ENCODE data around the gene MYL3.

Gene MYL3

DNA sequence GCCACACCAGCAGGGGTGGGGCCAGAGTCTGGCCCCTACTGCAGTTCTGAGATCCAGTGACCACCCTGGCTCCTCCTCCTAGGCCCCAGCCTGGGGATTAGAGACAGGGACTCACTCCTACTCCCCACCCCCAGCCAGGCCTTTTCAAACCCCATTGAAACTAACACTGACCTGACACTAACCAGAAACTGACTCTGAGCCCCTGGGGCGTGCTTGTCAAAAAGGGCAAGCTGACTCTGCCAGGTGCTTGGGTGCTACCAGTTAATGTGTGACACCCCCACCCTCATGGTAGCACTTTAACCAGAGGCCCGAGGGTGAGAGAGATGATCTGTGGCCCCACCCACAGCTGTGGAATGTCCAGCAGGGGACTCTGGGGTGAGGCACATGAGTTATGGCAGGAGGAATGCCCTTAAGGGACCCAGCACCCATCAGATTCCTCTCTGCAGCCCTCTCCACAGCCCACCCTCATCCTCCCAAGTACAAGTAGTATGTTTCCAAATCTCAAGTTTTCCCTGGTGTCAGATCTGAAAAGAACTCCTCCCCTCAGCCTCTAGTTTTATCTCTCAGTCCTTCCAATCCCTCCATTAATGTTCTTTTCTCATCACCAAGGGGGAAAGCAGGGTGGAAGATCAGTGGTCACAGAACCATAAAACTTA, 15.7 kb upstream of the MYL3 start:
- Mint-ChIP-seq H3K9me3 (no peaks in the 10 kb centered on the region), H3K4me3 (no peak overlapping the region), H3K4me1 (peaks cover 56% of the 10 kb centered on the region), H3K27ac (no peak overlapping the region), H3K27me3 (ENCODE audit: low read depth, poor library complexity) (peaks cover 30% of the 10 kb centered on the region), H3K36me3 (ENCODE audit: low read depth) (no peaks in the 10 kb centered on the region)
- TF ChIP-seq, protein P1, sequence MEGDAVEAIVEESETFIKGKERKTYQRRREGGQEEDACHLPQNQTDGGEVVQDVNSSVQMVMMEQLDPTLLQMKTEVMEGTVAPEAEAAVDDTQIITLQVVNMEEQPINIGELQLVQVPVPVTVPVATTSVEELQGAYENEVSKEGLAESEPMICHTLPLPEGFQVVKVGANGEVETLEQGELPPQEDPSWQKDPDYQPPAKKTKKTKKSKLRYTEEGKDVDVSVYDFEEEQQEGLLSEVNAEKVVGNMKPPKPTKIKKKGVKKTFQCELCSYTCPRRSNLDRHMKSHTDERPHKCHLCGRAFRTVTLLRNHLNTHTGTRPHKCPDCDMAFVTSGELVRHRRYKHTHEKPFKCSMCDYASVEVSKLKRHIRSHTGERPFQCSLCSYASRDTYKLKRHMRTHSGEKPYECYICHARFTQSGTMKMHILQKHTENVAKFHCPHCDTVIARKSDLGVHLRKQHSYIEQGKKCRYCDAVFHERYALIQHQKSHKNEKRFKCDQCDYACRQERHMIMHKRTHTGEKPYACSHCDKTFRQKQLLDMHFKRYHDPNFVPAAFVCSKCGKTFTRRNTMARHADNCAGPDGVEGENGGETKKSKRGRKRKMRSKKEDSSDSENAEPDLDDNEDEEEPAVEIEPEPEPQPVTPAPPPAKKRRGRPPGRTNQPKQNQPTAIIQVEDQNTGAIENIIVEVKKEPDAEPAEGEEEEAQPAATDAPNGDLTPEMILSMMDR (IDR thresholded peaks at IDR 0.05) = no peak
- DNase-seq = peak; percentile 35

DNA sequence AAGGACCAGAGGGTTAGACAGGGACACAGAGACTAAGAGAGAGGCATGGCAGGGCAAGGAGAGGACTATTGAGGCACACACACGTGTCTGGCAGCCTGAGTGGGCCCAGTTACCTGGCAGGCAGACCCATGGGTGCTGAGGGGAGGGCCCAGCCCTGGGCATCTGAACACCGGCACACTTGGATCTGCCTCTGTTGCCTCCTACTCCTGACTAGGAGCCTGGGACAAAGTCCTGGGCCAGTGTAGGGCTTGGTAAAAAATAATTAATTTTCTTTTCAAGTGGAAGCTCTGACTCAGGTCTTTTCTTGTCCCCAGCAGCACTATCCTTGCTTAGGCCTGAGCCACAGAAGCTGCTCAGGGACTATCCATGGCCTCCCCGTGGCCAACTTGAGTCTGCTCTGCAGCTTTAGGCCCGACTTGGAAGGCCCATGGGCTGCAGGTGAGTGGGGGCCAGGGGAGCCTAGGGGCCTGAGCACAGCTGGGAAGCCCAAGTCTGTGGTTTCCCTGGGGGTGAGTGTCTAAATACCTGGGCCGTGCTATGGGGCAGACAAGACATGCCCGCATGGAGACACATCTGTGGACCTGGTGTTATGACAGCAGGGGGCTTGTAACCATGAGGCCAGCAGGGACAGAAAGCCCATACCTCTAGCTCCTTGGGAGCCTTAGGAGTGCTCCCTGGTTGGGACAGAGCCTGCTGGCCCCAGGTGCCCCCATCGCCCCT, 14.3 kb upstream of the MYL3 start, which contains the start of gene PTH1R:
TSS of gene PTH1R (plus strand) at position 316 of the 720 bp plus-strand sequence. CDS start 5,839 bp downstream, outside the sequence.
- peak within 1 kb of the TSS; percentile 54 for H3K27ac Mint-ChIP-seq

DNA sequence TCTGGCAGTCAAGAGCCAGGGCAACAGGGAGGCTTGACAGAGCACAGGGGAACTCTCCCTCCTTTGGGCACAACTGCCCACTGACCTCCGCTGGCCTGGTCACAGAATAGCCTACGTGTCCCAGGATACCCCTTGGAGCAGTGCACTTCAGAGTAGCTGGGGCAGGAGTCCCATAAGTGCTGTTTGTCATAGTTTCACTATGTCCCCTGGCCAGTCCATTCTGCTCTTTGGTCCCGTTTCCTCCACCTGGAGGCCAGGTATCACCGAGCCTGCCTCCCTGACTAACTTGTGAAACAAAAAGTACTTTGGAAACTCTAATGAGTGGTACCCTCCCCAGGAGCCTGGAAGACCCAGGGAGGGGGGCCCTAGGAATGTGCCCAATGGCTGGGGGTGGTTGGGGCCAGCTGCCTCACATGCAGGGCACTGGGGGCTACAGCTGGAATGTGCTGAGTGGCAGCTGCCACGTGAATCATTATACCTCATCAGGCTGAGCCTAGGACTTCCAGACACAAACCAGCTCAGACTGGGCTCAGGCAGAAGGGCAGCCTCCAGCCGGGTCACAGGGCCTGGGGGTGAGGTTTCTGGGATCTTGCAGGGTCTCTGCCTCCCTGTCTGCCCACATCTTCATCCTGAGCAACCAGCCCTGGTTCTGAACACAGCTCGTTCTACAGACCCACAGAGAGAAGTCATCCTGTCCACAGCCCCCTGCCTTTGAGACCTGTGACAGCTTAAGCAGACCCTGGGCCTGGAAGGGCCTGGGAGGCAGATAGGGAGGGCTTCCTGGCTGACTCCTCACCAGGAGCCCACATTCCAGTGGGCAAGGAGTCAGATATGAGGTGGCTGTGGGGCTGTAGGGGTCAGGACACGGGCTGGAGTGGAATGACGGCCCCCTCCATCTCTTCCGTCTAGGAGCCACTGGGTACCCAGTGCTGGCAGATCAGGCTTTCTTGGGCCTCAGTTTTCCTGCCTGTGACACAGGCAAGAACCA, 13.4 kb upstream of the MYL3 start:
- Mint-ChIP-seq H3K27ac (no peak overlapping the region), H3K9me3 (no peaks in the 10 kb centered on the region), H3K36me3 (ENCODE audit: low read depth) (no peaks in the 10 kb centered on the region), H3K4me1 (peaks cover 65% of the 10 kb centered on the region), H3K27me3 (ENCODE audit: low read depth, poor library complexity) (peaks cover 19% of the 10 kb centered on the region), H3K4me3 (no peak overlapping the region)
- no peak for DNase-seq
- TF ChIP-seq, protein P1 (IDR thresholded peaks at IDR 0.05) = no peak

More for the DNA sequence above, 14.3 kb upstream of the MYL3 start, which contains the start of gene PTH1R:
- TF ChIP-seq, protein P1 (IDR thresholded peaks at IDR 0.05) = no peak
- DNase-seq = no peak
- Mint-ChIP-seq H3K4me1 (peaks cover 65% of the 10 kb centered on the region), H3K27me3 (ENCODE audit: low read depth, poor library complexity) (peaks cover 21% of the 10 kb centered on the region), H3K4me3 (no peak within 1 kb of the TSS), H3K9me3 (no peaks in the 10 kb centered on the region), H3K36me3 (ENCODE audit: low read depth) (no peaks in the 10 kb centered on the region)

DNA sequence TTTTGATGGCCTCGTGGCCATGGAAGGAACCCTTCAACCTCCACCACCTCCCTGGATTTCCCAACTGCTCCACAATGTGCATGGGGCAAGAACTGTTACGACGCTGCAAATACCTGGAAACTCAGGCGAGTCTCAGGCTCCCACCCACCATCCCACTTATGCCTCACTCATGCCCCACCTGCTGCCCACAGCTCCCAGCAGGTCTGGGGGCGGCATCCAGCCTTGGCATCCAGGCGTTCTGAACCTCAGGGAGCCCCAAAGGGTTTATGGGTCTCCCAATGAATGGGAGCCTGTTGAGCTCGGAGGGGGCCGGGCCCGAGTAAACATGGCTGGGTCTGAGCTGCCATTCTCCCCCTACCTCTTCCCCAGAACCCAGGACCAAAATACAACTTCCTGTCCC, 12.3 kb upstream of the MYL3 start:
- peaks cover 67% of the 10 kb centered on the region for H3K4me1 Mint-ChIP-seq
- peaks cover 13% of the 10 kb centered on the region for H3K27me3 Mint-ChIP-seq (ENCODE audit: low read depth, poor library complexity)

DNA sequence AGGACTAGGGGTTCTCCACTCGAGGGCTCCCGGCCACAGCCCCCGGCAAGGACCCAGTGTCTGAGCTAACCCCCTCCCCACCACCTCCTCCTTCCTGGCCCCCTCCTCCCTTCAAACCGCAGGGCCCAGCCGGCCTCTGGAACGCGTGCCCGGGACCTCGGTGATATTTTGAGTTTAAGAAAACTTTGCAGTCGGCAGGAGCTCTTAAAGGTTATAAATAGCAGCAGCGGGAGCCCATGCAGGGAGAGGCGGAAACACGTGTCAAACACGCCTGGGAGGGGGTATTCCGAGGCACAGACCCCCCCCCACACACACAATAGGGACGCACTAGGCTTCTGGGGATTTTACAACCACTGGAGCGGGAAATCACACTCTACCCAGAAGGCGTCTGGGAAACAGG, 11.2 kb upstream of the MYL3 start:
- Mint-ChIP-seq H3K9me3 (no peaks in the 10 kb centered on the region), H3K4me1 (peaks cover 66% of the 10 kb centered on the region), H3K4me3 (no peak overlapping the region), H3K36me3 (ENCODE audit: low read depth) (no peaks in the 10 kb centered on the region), H3K27me3 (ENCODE audit: low read depth, poor library complexity) (peaks cover 14% of the 10 kb centered on the region), H3K27ac (no peak overlapping the region)
- no peak for DNase-seq
- TF ChIP-seq, protein P1 (IDR thresholded peaks at IDR 0.05) = no peak

More for the DNA sequence above, 12.3 kb upstream of the MYL3 start:
- no peaks in the 10 kb centered on the region for H3K36me3 Mint-ChIP-seq (ENCODE audit: low read depth)
- no peak overlapping the region for H3K27ac Mint-ChIP-seq
- no peaks in the 10 kb centered on the region for H3K9me3 Mint-ChIP-seq
- TF ChIP-seq, protein P1 (IDR thresholded peaks at IDR 0.05) = no peak
- H3K4me3 Mint-ChIP-seq = no peak overlapping the region
- DNase-seq = no peak

Measured in nephron progenitor cell (in vitro differentiated cells).